IPS-18c (cell line): ENCODE results near the gene ZNF772.
"Not testable (repeated sequence)": the region's sequence is repeated elsewhere in the genome, so short reads cannot be mapped to it uniquely, and the experiment has no call there.

Source experiments
- H3K4me3 ChIP-seq: 2 replicates; pipeline ENCODE4 v1.7.0; 2013; ENCODE audit warnings: low read depth, mild to moderate bottlenecking, low read length, moderate library complexity; ENCODE audit not compliant: insufficient read depth
- H3K9me3 ChIP-seq: one replicate; pipeline ENCODE4 v1.6.1; 2013; ENCODE audit warnings: mild to moderate bottlenecking, low read length, moderate library complexity; ENCODE audit not compliant: control insufficient read depth, insufficient read depth

The ZNF772 gene

GRCh38 chr19:57477191-57478008 lies at the start of gene ZNF772:
Gene ZNF772, minus strand, starts transcription at chr19:57477566. Its CDS starts 257 bp downstream, at chr19:57477309.
- peak within 1 kb of the TSS; percentile 97 for H3K4me3 ChIP-seq
- peaks cover 35% of the 10 kb centered on the region for H3K9me3 ChIP-seq

- not testable (repeated sequence) for H3K4me3 ChIP-seq, H3K9me3 ChIP-seq
Measured at GRCh38 chr19:57518021-57518420, 40.7 kb upstream of the ZNF772 start.

DNA sequence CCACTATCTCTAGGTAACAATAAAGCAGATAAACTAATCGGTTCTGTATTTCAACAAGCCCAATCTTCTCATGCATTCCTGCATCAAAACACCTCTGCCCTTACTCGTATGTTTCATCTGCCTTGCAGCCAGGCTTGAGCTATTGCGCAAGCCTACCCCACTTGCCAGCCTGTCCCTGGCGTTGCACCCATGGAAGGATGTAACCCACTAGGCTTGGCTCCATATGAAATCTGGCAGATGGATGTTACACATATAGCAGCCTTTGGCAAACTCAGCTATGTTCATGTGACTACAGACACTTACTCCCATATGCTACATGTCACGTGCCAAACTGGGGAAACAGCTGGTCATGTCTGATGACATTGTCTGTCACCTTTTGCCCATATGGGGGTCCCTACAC lies 37.9 kb upstream of the ZNF772 start:
- Histone ChIP-seq H3K9me3 (peaks cover 8% of the 10 kb centered on the region), H3K4me3 (no peak overlapping the region)

- Histone ChIP-seq H3K9me3 (peaks cover 8% of the 10 kb centered on the region), H3K4me3 (no peak overlapping the region)
Measured at GRCh38 chr19:57512845-57513244, 35.5 kb upstream of the ZNF772 start.

- Histone ChIP-seq H3K9me3 (peaks cover 8% of the 10 kb centered on the region), H3K4me3 (no peak overlapping the region)
Measured at GRCh38 chr19:57511484-57511883, 34.1 kb upstream of the ZNF772 start.

GRCh38 chr19:57506163-57506562 lies 28.8 kb upstream of the ZNF772 start:
- H3K9me3 ChIP-seq: no peaks in the 10 kb centered on the region
- no peak overlapping the region for H3K4me3 ChIP-seq

GRCh38 chr19:57500400-57500799 lies 23.0 kb upstream of the ZNF772 start:
- H3K9me3 ChIP-seq: not testable (repeated sequence)
- peak overlapping the region; percentile 34 for H3K4me3 ChIP-seq

DNA sequence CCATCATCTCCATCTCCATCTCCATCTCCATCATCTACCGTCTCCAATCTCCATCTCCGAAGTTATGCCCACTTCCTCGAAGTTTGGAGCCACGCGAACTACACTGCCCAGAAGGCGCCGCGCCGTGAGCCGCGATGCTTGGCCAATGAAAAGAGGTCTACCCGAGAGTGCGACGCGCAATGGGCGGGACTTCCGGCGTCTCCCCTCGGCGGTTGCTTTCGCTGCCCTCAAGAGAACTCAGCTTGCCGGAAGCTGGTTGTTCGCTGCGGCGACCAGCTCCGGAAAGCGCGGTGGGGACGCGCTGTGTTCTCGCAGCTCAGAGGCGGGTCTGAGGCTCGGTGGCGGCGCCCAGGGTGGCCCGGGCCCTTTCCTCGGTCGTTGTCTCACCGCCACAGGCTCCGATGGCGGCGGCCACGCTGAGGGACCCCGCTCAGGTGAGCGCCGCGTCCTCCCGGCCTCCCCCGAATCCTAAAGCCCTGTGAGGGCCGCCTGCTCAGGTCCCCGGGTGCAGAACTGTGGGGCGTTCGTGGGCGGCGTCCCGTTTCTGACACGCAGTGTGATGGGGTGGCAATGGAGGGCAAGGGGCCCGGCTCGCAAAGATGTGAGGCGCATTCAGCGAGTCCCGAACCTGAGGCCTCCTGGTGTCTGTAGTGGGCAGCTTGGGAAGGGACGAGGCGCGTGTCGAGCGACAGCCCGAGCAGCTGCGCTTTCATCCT lies 22.5 kb upstream of the ZNF772 start, which contains the start of gene ZNF773:
Gene ZNF773 (plus strand): TSS at position 259 of the 716 bp plus-strand sequence. CDS start 143 bp downstream, at position 402.
- H3K9me3 ChIP-seq: not testable (repeated sequence)
- H3K4me3 ChIP-seq: peak within 1 kb of the TSS; percentile 73

GRCh38 chr19:57499332-57499679 lies 21.9 kb upstream of the ZNF772 start:
- H3K9me3 ChIP-seq: not testable (repeated sequence)
- peak overlapping the region; percentile 73; the same call in 1 of the 2 replicates for H3K4me3 ChIP-seq

DNA sequence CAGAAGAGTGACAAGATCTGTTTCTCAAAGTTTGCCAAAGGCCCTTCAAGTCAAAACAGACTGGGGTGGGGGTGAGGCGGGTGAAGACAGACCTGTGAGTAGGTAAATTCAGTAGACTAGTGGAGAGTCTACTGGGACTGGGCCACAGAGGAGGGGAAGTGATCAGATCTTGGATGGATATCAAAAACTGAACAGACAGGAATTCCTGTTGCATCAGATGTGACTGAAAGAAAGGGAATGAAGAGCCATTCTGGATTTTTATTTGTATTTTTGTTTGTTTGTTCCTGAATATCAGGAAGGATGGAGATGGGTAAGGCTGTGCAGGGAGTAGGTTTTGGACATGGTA lies 10.9 kb upstream of the ZNF772 start:
- H3K4me3 ChIP-seq: peak overlapping the region; percentile 43; the same call in 1 of the 2 replicates
- not testable (repeated sequence) for H3K9me3 ChIP-seq

DNA sequence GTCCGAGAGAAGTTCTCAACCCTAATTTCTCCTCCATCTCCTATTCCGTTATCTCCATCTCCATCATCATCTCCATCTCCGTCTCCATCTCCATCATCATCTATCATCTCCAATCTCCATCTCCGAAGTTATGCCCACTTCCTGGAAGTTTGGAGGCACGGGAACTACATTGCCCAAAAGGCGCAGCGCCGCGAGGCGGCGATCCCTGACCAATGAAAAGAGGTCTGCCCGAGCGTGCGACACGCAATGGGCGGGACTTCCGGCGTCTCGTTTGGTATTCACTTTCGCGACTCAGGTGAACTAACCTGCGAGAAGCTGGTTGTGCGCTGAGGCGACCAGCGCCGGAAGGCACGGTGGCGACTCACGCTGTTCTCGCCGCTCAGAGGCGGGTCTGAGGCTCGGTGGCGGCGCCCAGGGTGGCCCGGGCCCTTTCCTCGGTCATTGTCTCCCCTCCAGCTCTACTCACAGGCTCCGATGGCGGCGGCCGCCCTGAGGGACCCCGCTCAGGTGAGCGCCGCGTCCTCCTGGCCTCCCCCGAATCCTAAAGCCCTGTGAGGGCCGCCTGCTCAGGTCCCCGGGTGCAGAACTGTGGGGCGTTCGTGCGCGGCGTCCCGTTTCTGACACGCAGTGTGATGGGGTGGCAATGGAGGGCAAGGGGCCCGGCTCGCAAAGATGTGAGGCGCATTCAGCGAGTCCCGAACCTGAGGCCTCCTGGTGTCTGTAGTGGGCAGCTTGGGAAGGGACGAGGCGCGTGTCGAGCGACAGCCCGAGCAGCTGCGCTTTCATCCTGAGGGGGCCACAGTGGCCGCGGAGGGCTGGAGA lies 10.3 kb upstream of the ZNF772 start, which contains the start of gene ZNF419:
Gene ZNF419 (plus strand): TSS at position 274 of the 822 bp plus-strand sequence. CDS start 201 bp downstream, at position 475.
- H3K4me3 ChIP-seq: peak within 1 kb of the TSS; percentile 82
- not testable (repeated sequence) for H3K9me3 ChIP-seq

DNA sequence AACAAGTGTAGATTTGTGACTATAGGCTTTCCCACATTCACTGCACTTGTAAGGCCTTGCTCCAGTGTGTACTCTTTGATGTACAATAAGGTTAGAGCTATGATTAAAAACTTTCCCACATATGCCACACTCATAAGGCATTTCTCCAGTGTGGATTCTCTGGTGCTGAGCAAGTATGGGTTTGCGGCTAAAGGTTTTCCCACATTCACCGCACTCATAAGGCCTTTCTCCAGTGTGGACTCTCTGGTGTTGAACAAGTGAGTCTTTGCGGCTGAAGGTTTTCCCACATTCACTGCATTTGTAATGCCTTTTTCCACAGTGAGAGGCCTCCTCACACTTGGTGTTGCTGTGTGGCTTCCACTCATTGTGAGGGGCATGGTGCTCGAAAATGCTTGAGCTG lies 3.7 kb downstream of the ZNF772 start:
- Histone ChIP-seq H3K4me3 (0 out of 2 replicates have a peak overlapping the region, but pooled peaks have one; percentile 9), H3K9me3 (peaks cover 40% of the 10 kb centered on the region)

GRCh38 chr19:57466489-57466888 lies 10.9 kb downstream of the ZNF772 start:
- Histone ChIP-seq H3K9me3 (peaks cover 10% of the 10 kb centered on the region), H3K4me3 (no peak overlapping the region)

DNA sequence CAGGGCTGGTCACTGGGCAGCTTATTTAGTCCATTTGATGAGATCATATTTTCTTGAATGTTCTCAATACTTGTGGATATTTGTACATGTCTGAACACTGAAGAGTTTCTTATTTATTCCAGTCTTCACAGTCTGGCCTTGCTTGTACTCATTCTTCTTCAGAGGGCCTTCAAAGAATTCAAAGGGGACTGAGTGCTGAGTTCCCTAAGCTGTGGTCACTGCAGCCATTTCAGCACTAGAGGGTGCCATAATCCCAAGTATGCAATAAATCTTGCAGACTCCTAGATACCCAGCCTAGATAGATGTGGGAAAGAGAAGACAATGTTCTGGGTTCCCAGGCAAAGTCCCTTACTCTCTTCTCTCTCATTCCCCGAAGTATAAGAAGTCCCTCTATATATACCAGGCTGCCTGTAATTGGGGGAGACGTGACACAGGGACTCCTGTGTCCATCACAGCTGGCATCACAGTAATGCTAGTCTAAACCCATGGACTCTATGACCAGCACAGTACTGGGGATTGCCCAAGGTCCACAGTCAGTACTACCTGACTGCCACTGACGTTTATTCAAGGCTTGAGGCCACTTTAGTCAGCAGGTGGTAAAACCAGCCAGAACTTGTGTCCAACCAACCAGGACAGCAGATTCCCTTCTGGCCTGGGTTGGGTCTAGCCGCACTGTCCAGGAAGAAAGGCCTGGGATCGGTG lies 11.5 kb downstream of the ZNF772 start:
- peaks cover 10% of the 10 kb centered on the region for H3K9me3 ChIP-seq
- no peak overlapping the region for H3K4me3 ChIP-seq

DNA sequence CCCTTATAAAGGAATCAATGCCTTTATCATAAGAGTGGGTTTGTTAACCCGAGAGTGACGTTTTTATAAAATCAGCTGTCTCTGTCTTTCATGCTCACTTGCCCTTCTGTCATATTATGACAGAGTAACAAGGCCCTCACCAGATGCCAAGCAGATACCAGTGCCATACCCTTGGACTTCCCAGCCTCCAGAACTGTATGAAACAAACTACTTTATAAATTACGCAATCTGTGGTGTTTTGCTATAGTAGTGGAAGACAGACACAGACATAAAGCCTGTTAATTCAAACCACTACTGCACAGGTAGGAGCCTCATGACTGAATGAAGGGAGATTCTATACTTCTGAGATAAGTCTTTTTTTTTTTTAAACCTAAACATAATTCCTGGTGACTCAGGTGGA lies 25.1 kb downstream of the ZNF772 start:
- Histone ChIP-seq H3K9me3 (no peaks in the 10 kb centered on the region), H3K4me3 (no peak overlapping the region)

- H3K4me3 ChIP-seq: no peak overlapping the region
- H3K9me3 ChIP-seq: peaks cover 8% of the 10 kb centered on the region
Measured at GRCh38 chr19:57443121-57443696, 34.2 kb downstream of the ZNF772 start.
